NCI-H2107 treated with DMSO at 0.1 percent for 48 hours (cell line): ENCODE measurements around the gene SEM1.
"Not testable (repeated sequence)": the region's sequence is repeated elsewhere in the genome, so short reads cannot be mapped to it uniquely, and the experiment has no call there.

Experiments used
- DNase-seq: peaks from one replicate; lab custom pipeline; 2025; ENCODE audit not compliant: unreplicated experiment; lab: John Stamatoyannopoulos, UW

SEM1 gene

GRCh38 chr7:96707901-96708774, 1.5 kb downstream of the SEM1 start:
- no peak for DNase-seq

GRCh38 chr7:96701258-96701657, 8.4 kb downstream of the SEM1 start:
- no peak for DNase-seq

- no peak for DNase-seq
These were observed 9.1 kb downstream of the SEM1 start for GRCh38 chr7:96700516-96700915.

GRCh38 chr7:96699219-96699871, 10.3 kb downstream of the SEM1 start:
- no peak for DNase-seq

GRCh38 chr7:96698449-96698848, 11.2 kb downstream of the SEM1 start:
- DNase-seq, result not testable (repeated sequence)

GRCh38 chr7:96697822-96698221, 11.8 kb downstream of the SEM1 start:
- no peak for DNase-seq

GRCh38 chr7:96695581-96695980, 14.1 kb downstream of the SEM1 start:
- no peak for DNase-seq

- DNase-seq, result no peak
These were observed 15.6 kb downstream of the SEM1 start for GRCh38 chr7:96694082-96694481.

- no peak for DNase-seq
These were observed 17.9 kb downstream of the SEM1 start for GRCh38 chr7:96691702-96692101.

- DNase-seq, result no peak
These were observed 20.2 kb downstream of the SEM1 start for GRCh38 chr7:96689414-96689813.

- no peak for DNase-seq
These were observed 23.3 kb downstream of the SEM1 start for GRCh38 chr7:96686305-96686704.

GRCh38 chr7:96685755-96686154, 23.9 kb downstream of the SEM1 start:
- no peak for DNase-seq

GRCh38 chr7:96685353-96685752, 24.3 kb downstream of the SEM1 start:
- no peak for DNase-seq

GRCh38 chr7:96679886-96680285, 29.8 kb downstream of the SEM1 start:
- no peak for DNase-seq

- no peak for DNase-seq
These were observed 32.7 kb downstream of the SEM1 start for GRCh38 chr7:96676919-96677318.

GRCh38 chr7:96675548-96675947, 34.1 kb downstream of the SEM1 start:
- no peak for DNase-seq

- DNase-seq, result no peak
These were observed 35.1 kb downstream of the SEM1 start for GRCh38 chr7:96674565-96674964.

GRCh38 chr7:96671854-96672253, 37.8 kb downstream of the SEM1 start:
- no peak for DNase-seq

- no peak for DNase-seq
These were observed 39.0 kb downstream of the SEM1 start for GRCh38 chr7:96670338-96671289.

GRCh38 chr7:96669812-96670211, 39.8 kb downstream of the SEM1 start:
- DNase-seq, result no peak

GRCh38 chr7:96667026-96667425, 42.6 kb downstream of the SEM1 start:
- no peak for DNase-seq
